GM19240 (cell line): ENCODE measurements around the gene COPG1.

Source experiments
- DNase-seq: peaks from one replicate; pipeline ENCODE4 v3.0.0; 2011; ENCODE audit warnings: low spot score; ENCODE audit not compliant: insufficient read length

The COPG1 gene

GRCh38 chr3:129278966-129279906, 29.8 kb downstream of the COPG1 start:
- no peak for DNase-seq

- no peak for DNase-seq
Observed at GRCh38 chr3:129280183-129280582, 30.8 kb downstream of the COPG1 start.

- no peak for DNase-seq
Observed at GRCh38 chr3:129281726-129282125, 32.3 kb downstream of the COPG1 start.

GRCh38 chr3:129282727-129283327, 33.4 kb downstream of the COPG1 start:
- DNase-seq, result peak; percentile 59

GRCh38 chr3:129286081-129286480, 36.7 kb downstream of the COPG1 start:
- DNase-seq, result no peak

DNA sequence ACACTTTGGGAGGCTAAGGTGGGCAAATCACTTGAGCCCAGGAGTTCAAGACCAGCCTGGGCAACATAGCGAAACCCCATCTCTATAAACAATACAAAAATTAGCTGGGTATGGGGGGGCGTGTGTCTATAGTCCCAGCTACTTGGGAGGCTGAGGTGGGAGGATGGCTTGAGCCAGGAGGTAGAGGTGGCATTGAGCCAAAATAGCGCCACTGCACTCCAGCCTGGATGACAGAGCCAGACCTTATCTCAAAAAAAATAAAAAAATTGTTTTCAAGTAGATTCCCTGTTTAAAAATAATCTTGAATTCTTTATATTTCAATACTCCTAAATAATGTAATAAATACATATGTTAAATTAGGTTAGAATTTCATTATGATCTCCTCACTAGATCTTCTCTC, 39.0 kb downstream of the COPG1 start:
- DNase-seq, result no peak

- no peak for DNase-seq
Observed at GRCh38 chr3:129289201-129289921, 40.0 kb downstream of the COPG1 start.

GRCh38 chr3:129291236-129291886, 42.0 kb downstream of the COPG1 start:
- DNase-seq, result no peak

GRCh38 chr3:129295286-129295685, 45.9 kb downstream of the COPG1 start:
- no peak for DNase-seq

GRCh38 chr3:129304146-129304961, 54.9 kb downstream of the COPG1 start:
- DNase-seq, result no peak

- no peak for DNase-seq
Observed at GRCh38 chr3:129304962-129305222, 55.5 kb downstream of the COPG1 start.

- DNase-seq, result no peak
Observed at GRCh38 chr3:129305592-129306091, 56.2 kb downstream of the COPG1 start.

DNA sequence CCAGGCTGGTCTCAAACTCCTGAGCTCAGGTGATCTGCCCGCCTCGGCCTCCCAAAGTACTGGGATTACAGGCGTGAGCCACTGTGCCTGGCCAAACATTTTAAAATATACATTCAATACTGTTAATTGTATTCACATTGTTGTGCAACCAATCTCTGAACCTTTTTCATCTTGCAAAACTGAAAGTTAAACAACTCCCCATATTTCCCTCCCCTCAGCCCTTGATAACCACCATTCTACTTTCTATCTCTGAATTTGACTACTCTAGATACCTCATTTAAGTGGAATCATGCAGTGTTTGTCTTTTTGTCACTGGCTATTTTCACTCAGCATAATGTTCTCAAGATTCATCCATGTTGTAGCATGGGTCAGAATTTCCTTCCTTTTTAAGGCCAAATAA, 59.2 kb downstream of the COPG1 start:
- DNase-seq, result no peak

DNA sequence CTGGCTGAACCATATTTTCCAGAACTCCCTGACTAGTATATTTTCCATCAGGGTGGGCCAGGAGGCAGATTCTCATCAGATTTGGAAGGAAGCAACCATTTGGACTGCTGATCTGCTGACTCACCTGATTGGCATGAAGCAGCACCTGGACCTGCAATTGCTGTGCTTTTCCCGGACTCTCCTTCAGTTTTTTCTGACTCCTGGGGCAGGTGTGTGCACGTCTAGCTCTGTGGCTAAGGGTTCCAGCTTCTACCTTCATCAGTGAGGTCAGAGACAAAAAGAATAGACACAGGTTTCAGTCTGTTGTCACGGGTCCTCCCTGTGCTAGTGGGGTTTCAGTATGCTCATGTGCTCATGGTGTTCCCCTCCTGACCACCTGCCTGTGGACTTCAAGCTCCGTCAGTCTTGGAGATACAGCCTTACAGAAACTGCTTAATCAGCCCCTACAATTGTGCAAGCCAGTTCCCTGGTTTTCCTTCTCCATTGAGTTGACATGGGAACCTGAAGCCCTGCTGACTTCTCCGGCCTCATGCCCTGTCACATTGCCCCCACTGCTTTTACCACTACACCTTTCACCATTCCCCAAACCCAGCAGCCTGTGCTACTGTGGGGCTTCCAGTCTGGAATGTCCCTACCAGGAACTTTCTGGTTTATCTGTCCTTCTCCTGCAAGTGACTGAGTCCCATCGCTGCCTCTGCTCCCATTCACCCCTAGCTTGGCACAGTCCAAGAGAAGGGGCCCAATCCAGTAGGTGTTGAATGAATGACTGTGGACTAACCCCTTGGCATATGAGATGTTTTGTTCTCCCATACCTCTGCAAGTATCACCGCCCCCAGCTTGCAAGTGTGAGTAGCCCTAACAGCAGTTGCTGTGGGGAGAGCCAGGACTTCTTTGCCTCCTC, 61.0 kb downstream of the COPG1 start:
- no peak for DNase-seq

DNA sequence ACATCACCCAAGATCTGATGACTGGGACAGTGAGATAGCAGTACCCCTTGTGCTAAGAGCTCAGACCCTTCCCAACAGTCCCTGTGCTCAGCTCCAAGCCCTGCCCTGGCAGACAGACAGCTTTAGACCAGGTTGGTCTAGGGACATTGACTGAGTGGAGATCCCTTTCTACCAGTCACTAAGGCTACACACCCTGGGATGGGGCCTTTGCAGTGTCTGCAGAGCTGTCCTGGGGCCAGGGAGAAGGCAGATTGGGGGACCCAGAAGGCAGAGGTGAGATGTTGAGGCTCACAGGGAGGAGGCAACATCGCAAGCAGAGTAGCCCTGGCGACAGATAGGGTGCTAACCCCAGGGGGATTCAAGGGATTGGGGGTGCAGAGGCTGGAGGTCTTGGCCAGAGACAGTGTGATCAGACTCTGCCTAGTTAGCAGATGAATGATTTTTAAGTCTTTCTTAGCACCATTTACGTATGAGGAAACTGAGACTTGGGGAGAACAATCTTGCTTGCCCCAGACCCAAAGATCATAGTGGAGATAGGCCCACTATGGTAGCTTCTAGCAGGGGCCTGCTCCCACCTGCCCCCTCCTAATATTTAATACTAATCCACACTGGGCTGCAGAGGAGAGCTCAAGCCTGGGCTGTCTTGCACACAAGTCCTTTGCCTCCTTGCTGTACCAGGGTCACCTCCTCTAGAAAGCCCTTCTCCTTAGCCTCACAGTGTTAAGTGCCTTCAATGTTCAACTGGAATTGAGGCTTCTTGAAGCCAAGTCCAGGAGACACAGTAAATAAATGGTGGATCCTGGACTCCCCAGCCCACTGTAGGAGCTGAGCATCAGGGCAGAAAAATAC, 61.9 kb downstream of the COPG1 start:
- no peak for DNase-seq

DNA sequence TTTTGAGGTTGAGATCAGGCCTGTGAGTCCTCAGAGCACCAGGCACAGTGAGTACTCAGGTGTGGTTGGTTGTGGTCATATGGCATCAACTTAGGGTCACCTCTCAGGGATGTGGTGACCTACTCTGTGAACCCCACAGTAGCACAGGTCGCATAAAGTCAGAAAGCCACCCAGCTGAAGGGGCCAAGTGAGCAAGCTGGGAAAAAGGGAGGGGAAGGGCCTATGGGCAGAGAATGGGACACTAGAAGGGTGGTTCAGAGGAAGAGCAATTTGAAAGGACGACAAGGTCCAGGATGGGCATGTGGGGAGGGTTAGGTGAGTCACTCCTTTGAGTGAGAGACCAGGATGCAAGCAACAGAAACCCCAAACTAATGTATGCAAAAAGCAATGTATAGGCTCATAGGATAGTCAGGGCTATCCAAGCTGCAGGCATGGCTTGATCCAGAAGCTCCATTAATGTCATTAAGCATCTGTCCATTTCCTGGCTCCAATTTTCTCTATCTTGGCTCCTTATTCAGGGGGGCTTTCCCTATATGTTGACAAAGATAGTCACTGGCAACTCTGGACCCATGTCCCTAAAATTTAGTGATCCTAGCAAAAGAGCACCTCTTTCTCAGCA, 62.7 kb downstream of the COPG1 start:
- no peak for DNase-seq

GRCh38 chr3:129312671-129313414, 63.4 kb downstream of the COPG1 start:
- no peak for DNase-seq

GRCh38 chr3:129313415-129313664, 63.9 kb downstream of the COPG1 start:
- no peak for DNase-seq
